ENCODE data around the gene EGR1. TPM values are rescaled to one million over a fixed set of nuclear protein-coding genes. Genes with fewer than 3 reads are reported as not detected.

The EGR1 gene
- total and polyA plus RNA-seq, 2 of the 4 experiments (the other 2 are of a cell fraction), result 2.9 to 104 TPM

- H3K23ac ChIP-seq (ENCODE audit: low read depth, low read length), result no peak overlapping the region
- H3K56ac ChIP-seq (ENCODE audit: extremely low read depth, insufficient read depth, low read length), result no peak overlapping the region
- intact Hi-C loops (cut with micrococcal nuclease) (no loop called here), in situ Hi-C loops (cut with MboI; ENCODE audit: low sequenced_read_pairs) (no loop called here), dilution Hi-C loops (cut with HindIII; ENCODE audit: low sequenced_read_pairs, unreplicated experiment) (no loop called here)
- H3K4me3 ChIP-seq (ENCODE audit: insufficient read depth, low read depth, low read length), result no peak overlapping the region
- BruUV-seq (replicated peaks), result no TSS peak
- no peak overlapping the region for H3K4me2 ChIP-seq (ENCODE audit: low read depth, low read length)
- no peaks in the 10 kb centered on the region for H3K36me3 ChIP-seq (ENCODE audit: control insufficient read depth, insufficient read depth, low read length)
- H3K4ac ChIP-seq (ENCODE audit: low read depth, low read length), result no peak overlapping the region
- H2BK15ac ChIP-seq (ENCODE audit: low read depth, low read length), result no peak overlapping the region
- no peak overlapping the region for H3K27ac ChIP-seq (ENCODE audit: insufficient read depth, low read length)
- ATAC-seq (ENCODE audit: low read depth) (no peak), DNase-seq (no peak)
- TF ChIP-seq NFE2L2 (IDR thresholded peaks at IDR 0.05; ENCODE audit: low read depth, low read length), result no peak
- TF ChIP-seq RAD21 (IDR thresholded peaks at IDR 0.05; ENCODE audit: low read length), result no peak
- no peak for TF ChIP-seq MXI1 (IDR thresholded peaks at IDR 0.05; ENCODE audit: borderline replicate concordance, low read depth, low read length)
- no peak for TF ChIP-seq ELK1 (IDR thresholded peaks at IDR 0.05; ENCODE audit: borderline replicate concordance, low read depth, low read length)
- no peak for TF ChIP-seq MAZ (IDR thresholded peaks at IDR 0.05; ENCODE audit: borderline replicate concordance, low read depth, low read length)
- no peak for TF ChIP-seq USF2 (IDR thresholded peaks at IDR 0.05; ENCODE audit: low read depth, low read length)
- TF ChIP-seq CEBPB (IDR thresholded peaks at IDR 0.05; ENCODE audit: low read depth, low read length), result no peak
- TF ChIP-seq CTCF (conservative IDR thresholded peaks at IDR 0.05; ENCODE audit: low read depth, low read length), result no peak
- no peak for TF ChIP-seq FOS (IDR thresholded peaks at IDR 0.05; ENCODE audit: low read depth, low read length)
- TF ChIP-seq POLR2A (IDR thresholded peaks at IDR 0.05; ENCODE audit: low read depth, low read length), result no peak
- TF ChIP-seq CHD1 (IDR thresholded peaks at IDR 0.05; ENCODE audit: low read depth, low read length), result no peak
- TF ChIP-seq RCOR1 (IDR thresholded peaks at IDR 0.05; ENCODE audit: insufficient replicate concordance, low read length), result no peak
- TF ChIP-seq RFX5 (IDR thresholded peaks at IDR 0.05; ENCODE audit: low read depth, low read length), result no peak
- no peak overlapping the region for H2AFZ ChIP-seq (replicated peaks; ENCODE audit: low read length, poor library complexity)
- no peak overlapping the region for H3K14ac ChIP-seq (replicated peaks; ENCODE audit: low read depth, low read length)
- no peaks in the 10 kb centered on the region for H3K79me1 ChIP-seq (ENCODE audit: low read depth in 1 of 2, low read length in 2 of 2)
- peaks cover 11% of the 10 kb centered on the region; the same call in 1 of the 2 replicates for H3K27me3 ChIP-seq (ENCODE audit: control insufficient read depth, insufficient read depth, low read length)
- no peak overlapping the region for H3K18ac ChIP-seq (ENCODE audit: low read depth, low read length)
- no peaks in the 10 kb centered on the region; the same call in 1 of the 2 replicates for H4K20me1 ChIP-seq (ENCODE audit: insufficient read depth, low read length)
- no peaks in the 10 kb centered on the region for H3K9me3 ChIP-seq (ENCODE audit: control insufficient read depth, insufficient read depth, low read length)
- no peak overlapping the region for H2AK9ac ChIP-seq (replicated peaks; ENCODE audit: low read depth, low read length, poor library complexity)
- H4K5ac ChIP-seq (ENCODE audit: low read depth, low read length), result no peak overlapping the region
- H4K91ac ChIP-seq (ENCODE audit: insufficient read depth, low read depth, low read length), result no peak overlapping the region
- H2BK20ac ChIP-seq (ENCODE audit: low read depth, low read length), result no peak overlapping the region
- no peak overlapping the region for H2BK5ac ChIP-seq (ENCODE audit: low read depth, low read length, poor library complexity, severe bottlenecking)
- H4K8ac ChIP-seq (ENCODE audit: low read depth in 2 of 2, low read length in 2 of 2), result no peak overlapping the region
- H3K9ac ChIP-seq (ENCODE audit: low read depth, low read length), result no peak overlapping the region
- H3K4me1 ChIP-seq (ENCODE audit: control insufficient read depth, insufficient read depth, low read length), result peaks cover 20% of the 10 kb centered on the region
- ChIA-PET POLR2A (ENCODE audit: unreplicated experiment) (no interaction called here), CTCF (interaction anchor here (0.6 kb wide), 1 partner anchor 13 kb away, joined by 3 read pairs; no protein-coding TSS in a partner anchor)
- no peak overlapping the region for H2BK120ac ChIP-seq (ENCODE audit: low read depth, low read length)
- WGBS, 2 experiments (ENCODE audit: extremely low coverage in 2 of 2, insufficient read length in 1 of 2), result 74% methylated on average over 5 of the region's 5 CpGs; no CpG with 5 or more reads in 1 of the 2 experiments
- H2AK5ac ChIP-seq (ENCODE audit: low read depth, low read length), result no peak overlapping the region
- peaks cover 9% of the 10 kb centered on the region; the same call in 1 of the 2 replicates for H3K9me1 ChIP-seq (ENCODE audit: insufficient read depth, low read length)
These were observed 24.4 kb downstream of the EGR1 start for GRCh38 chr5:138489683-138490061.

All from IMR-90 (cell line).